Mesenchymal stem cell (in vitro differentiated cells and primary cell): Measurements from ENCODE around the gene KLHL30.

Source experiments
- DNase-seq: peaks from one replicate; pipeline ENCODE4 v3.0.0-alpha.2; 2013
- H2AFZ ChIP-seq: one replicate; pipeline ENCODE4 v1.6.1; 2013; ENCODE audit warnings: low read depth, mild to moderate bottlenecking, control low read depth, inconsistent platforms, low read length, moderate library complexity
- H2AK5ac ChIP-seq: 2 replicates; pipeline ENCODE4 v1.6.1; 2013; ENCODE audit warnings: low read length, moderate library complexity, mild to moderate bottlenecking, inconsistent platforms; ENCODE audit not compliant: severe bottlenecking
- H2BK120ac ChIP-seq: one replicate; pipeline ENCODE4 v1.6.1; 2013; ENCODE audit warnings: low read depth, mild to moderate bottlenecking, inconsistent platforms, low read length, moderate library complexity
- H2BK12ac ChIP-seq, 2 experiments: one replicate each; pipeline ENCODE4 v1.6.1; 2013; ENCODE audit warnings: inconsistent platforms in 2 of 2, low read length in 2 of 2, mild to moderate bottlenecking in 2 of 2, moderate library complexity in 2 of 2, control low read depth in 1 of 2
- H2BK15ac ChIP-seq: one replicate; pipeline ENCODE4 v1.6.1; 2013; ENCODE audit warnings: mild to moderate bottlenecking, low read depth, inconsistent platforms; ENCODE audit not compliant: poor library complexity, severe bottlenecking
- H2BK5ac ChIP-seq: 2 replicates; pipeline ENCODE4 v1.6.1; 2013; ENCODE audit warnings: low read depth, mild to moderate bottlenecking, low read length, control low read depth, inconsistent platforms; ENCODE audit not compliant: poor library complexity, severe bottlenecking
- H3K14ac ChIP-seq, 2 experiments: one replicate each; pipeline ENCODE4 v1.6.1; 2013; ENCODE audit warnings: inconsistent platforms in 2 of 2, low read length in 2 of 2, control low read depth in 1 of 2, mild to moderate bottlenecking in 1 of 2, moderate library complexity in 1 of 2
- H3K18ac ChIP-seq, 2 experiments: one replicate each; pipeline ENCODE4 v1.6.1; 2013; ENCODE audit warnings: inconsistent platforms in 2 of 2, low read length in 2 of 2, control low read depth in 1 of 2, low read depth in 1 of 2, mild to moderate bottlenecking in 1 of 2
- H3K23ac ChIP-seq, 2 experiments: one replicate each; pipeline ENCODE4 v1.6.1; 2013; ENCODE audit warnings: inconsistent platforms in 2 of 2, low read length in 2 of 2, mild to moderate bottlenecking in 2 of 2, moderate library complexity in 2 of 2, control low read depth in 1 of 2
- H3K27ac ChIP-seq: 2 replicates; pipeline ENCODE4 v1.5.1; 2013; ENCODE audit warnings: mild to moderate bottlenecking, moderate library complexity, low read length, control low read depth, inconsistent platforms; ENCODE audit not compliant: poor library complexity, severe bottlenecking
- H3K27me3 ChIP-seq, 2 experiments: 2 replicates each; pipeline versions ENCODE4 v1.6.1 to v1.7.0; 2013; ENCODE audit warnings: low read length in 2 of 2, mild to moderate bottlenecking in 2 of 2, moderate library complexity in 2 of 2, control low read depth in 1 of 2, inconsistent platforms in 1 of 2; ENCODE audit not compliant: control insufficient read depth in 1 of 2, insufficient read depth in 1 of 2
- H3K36me3 ChIP-seq, 2 experiments: 2 replicates each; pipeline versions ENCODE4 v1.6.1 to v1.7.0; 2013; ENCODE audit warnings: low read length in 2 of 2, control low read depth in 1 of 2, inconsistent platforms in 1 of 2, low read depth in 1 of 2, mild to moderate bottlenecking in 1 of 2; ENCODE audit not compliant: insufficient read depth in 2 of 2, control insufficient read depth in 1 of 2
- H3K4ac ChIP-seq, 2 experiments: one replicate each; pipeline ENCODE4 v1.6.1; 2013; ENCODE audit warnings: inconsistent platforms in 2 of 2, low read length in 2 of 2, mild to moderate bottlenecking in 2 of 2, moderate library complexity in 2 of 2, control low read depth in 1 of 2, low read depth in 1 of 2
- H3K4me1 ChIP-seq: 2 replicates; pipeline ENCODE4 v1.6.1; 2013; ENCODE audit warnings: low read depth, low read length, control low read depth; ENCODE audit not compliant: control insufficient read depth, insufficient read depth
- H3K4me2 ChIP-seq: 2 replicates; pipeline ENCODE4 v1.6.1; 2013; ENCODE audit warnings: low read length, mild to moderate bottlenecking, inconsistent platforms; ENCODE audit not compliant: poor library complexity, severe bottlenecking
- H3K4me3 ChIP-seq, 2 experiments: 2 replicates each; pipeline versions ENCODE4 v1.5.1 to v1.7.0; 2013; ENCODE audit warnings: low read length in 2 of 2, mild to moderate bottlenecking in 2 of 2, control low read depth in 1 of 2, low read depth in 1 of 2; ENCODE audit not compliant: insufficient read depth in 1 of 2
- H3K79me1 ChIP-seq: replicated peaks from 2 replicates; pipeline ENCODE4 v1.6.1; 2013; ENCODE audit warnings: mild to moderate bottlenecking, control low read depth, low read length, inconsistent platforms; ENCODE audit not compliant: poor library complexity, severe bottlenecking
- H3K9ac ChIP-seq: 2 replicates; pipeline ENCODE4 v1.7.0; 2013; ENCODE audit warnings: mild to moderate bottlenecking, low read length, moderate library complexity
- H3K9me3 ChIP-seq: 2 replicates; pipeline ENCODE4 v1.7.0; 2013; ENCODE audit warnings: mild to moderate bottlenecking, low read length; ENCODE audit not compliant: control insufficient read depth
- H4K8ac ChIP-seq: one replicate; pipeline ENCODE4 v1.6.1; 2013; ENCODE audit warnings: inconsistent platforms, mild to moderate bottlenecking, low read length, moderate library complexity
- H4K91ac ChIP-seq: one replicate; pipeline ENCODE4 v1.6.1; 2013; ENCODE audit warnings: mild to moderate bottlenecking, low read length, inconsistent platforms
- WGBS: methylation state at CpG from one replicate; pipeline ENCODE4 v1.1.7; 2013; ENCODE audit warnings: mixed read lengths; 5-methylcytosine and 5-hydroxymethylcytosine counted together

The KLHL30 gene

DNA sequence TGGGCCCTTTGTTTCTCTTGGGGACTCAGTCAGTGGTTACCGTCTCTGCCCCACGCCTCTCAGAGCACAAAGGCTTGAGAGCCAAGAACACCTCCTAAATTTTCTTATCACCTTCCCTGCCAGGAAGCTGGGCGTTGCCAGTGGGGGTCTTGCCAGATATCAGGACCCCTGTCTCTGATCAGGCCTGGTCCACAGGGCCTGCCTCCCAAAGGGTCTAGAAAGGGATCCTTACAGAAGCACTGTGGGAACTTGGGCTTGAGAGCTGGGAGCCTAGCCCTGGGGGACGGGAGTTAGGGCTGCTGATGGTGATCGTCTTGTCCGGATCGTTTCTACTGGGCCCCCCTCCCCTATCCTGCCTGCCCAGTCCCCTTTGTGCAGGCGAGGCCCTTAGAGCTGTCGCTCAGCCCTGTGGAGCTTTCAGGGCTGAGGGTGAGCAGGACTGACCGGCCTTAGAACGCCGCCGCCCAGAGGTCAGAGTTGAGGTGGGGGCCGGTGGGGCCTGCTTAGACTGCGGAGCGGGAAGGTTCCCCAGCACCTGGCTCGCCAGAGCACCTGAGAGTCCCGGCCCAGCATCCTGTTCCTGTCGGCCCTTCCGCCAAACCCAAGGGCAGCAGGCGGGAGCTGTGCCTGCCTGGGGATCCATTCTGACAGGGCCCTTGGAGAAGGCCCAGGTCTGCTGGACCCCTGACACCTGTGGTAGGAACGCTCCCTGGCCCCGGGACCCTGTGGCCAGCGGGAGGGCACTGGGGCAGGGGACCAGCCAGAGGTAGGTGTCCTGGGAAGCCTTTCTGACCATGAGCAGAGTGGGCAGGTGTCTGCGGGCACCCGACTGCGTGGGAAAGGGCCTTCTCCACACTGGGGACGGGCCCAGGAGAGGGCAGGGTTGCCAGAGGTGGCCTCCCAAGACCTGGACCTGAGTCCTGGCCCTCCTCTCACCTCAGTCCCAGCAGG lies 37.4 kb upstream of the KLHL30 start:
- no peak overlapping the region for H4K91ac ChIP-seq
- no peak overlapping the region for H3K4ac ChIP-seq
- no peak overlapping the region for H4K8ac ChIP-seq
- peaks cover 9 to 18% of the 10 kb centered on the region in 2 experiments for H3K27me3 ChIP-seq
- H3K14ac ChIP-seq: no peak overlapping the region
- no peak overlapping the region for H2BK120ac ChIP-seq
- no peak overlapping the region for H2BK15ac ChIP-seq
- H2BK5ac ChIP-seq: no peak overlapping the region
- H3K4me2 ChIP-seq: no peak overlapping the region
- H3K23ac ChIP-seq: no peak overlapping the region
- H3K36me3 ChIP-seq: peaks cover 0 to 8% of the 10 kb centered on the region in 2 experiments
- H3K79me1 ChIP-seq: no peaks in the 10 kb centered on the region
- H3K4me1 ChIP-seq: peaks cover 43% of the 10 kb centered on the region
- H3K18ac ChIP-seq: no peak overlapping the region
- no peak overlapping the region for H3K9ac ChIP-seq
- no peak for DNase-seq
- H3K4me3 ChIP-seq: no peak overlapping the region
- no peak overlapping the region for H3K27ac ChIP-seq
- WGBS: 86% methylated on average over 27 of the region's 28 CpGs
- no peak overlapping the region for H2AFZ ChIP-seq
- H2BK12ac ChIP-seq: no peak overlapping the region
- no peak overlapping the region for H2AK5ac ChIP-seq
- H3K9me3 ChIP-seq: no peaks in the 10 kb centered on the region

- WGBS: 90% methylated on average over 30 of the region's 30 CpGs
- no peak for DNase-seq
- Histone ChIP-seq H2AK5ac (no peak overlapping the region), H3K4me2 (no peak overlapping the region), H2BK120ac (no peak overlapping the region), H2BK12ac (no peak overlapping the region), H3K18ac (no peak overlapping the region), H3K4me3 (no peak overlapping the region), H2AFZ (no peak overlapping the region), H2BK15ac (no peak overlapping the region), H3K27ac (no peak overlapping the region), H3K23ac (no peak overlapping the region), H3K79me1 (no peaks in the 10 kb centered on the region), H4K8ac (no peak overlapping the region), H3K9ac (no peak overlapping the region), H3K9me3 (no peaks in the 10 kb centered on the region), H3K14ac (peak overlapping the region in 1 of 2 experiments; percentile 26), H4K91ac (no peak overlapping the region), H3K4me1 (peaks cover 38% of the 10 kb centered on the region), H3K27me3 (peaks cover 13 to 21% of the 10 kb centered on the region in 2 experiments), H3K4ac (no peak overlapping the region), H2BK5ac (no peak overlapping the region), H3K36me3 (peaks cover 0 to 8% of the 10 kb centered on the region in 2 experiments)
Observed at GRCh38 chr2:238101891-238102841, 36.3 kb upstream of the KLHL30 start.

DNA sequence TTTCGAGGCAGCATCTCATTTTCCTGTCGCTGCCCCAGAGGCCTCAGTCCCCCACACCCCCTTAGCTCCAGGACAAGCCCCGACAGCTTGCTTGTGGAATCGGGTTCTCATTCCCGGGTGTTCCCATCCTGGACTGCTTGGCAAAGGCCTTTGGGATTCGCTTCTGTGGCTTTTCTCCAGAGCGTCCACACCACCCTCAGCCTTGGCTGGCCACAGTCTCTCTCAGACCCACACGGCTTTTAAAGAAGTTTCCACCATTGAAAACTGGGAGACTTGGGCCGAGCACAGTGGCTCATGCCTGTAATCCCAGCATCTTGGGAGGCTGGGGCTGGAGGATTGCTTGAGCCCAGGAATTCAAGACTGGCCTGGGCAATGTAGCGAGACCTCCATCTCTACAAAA lies 35.6 kb upstream of the KLHL30 start:
- H3K9me3 ChIP-seq: no peaks in the 10 kb centered on the region
- WGBS: 82% methylated on average over 10 of the region's 10 CpGs
- no peak overlapping the region for H4K91ac ChIP-seq
- peaks cover 13 to 27% of the 10 kb centered on the region in 2 experiments for H3K27me3 ChIP-seq
- H3K27ac ChIP-seq: no peak overlapping the region
- H3K4me2 ChIP-seq: no peak overlapping the region
- no peak overlapping the region for H3K4ac ChIP-seq
- H2BK5ac ChIP-seq: no peak overlapping the region
- H2AFZ ChIP-seq: no peak overlapping the region
- no peak overlapping the region for H2AK5ac ChIP-seq
- no peak overlapping the region for H4K8ac ChIP-seq
- H3K14ac ChIP-seq: no peak overlapping the region
- no peak overlapping the region for H2BK12ac ChIP-seq
- no peak for DNase-seq
- H2BK15ac ChIP-seq: no peak overlapping the region
- H3K79me1 ChIP-seq: no peaks in the 10 kb centered on the region
- peaks cover 0 to 8% of the 10 kb centered on the region in 2 experiments for H3K36me3 ChIP-seq
- H3K4me1 ChIP-seq: peaks cover 36% of the 10 kb centered on the region
- no peak overlapping the region for H2BK120ac ChIP-seq
- no peak overlapping the region for H3K23ac ChIP-seq
- H3K18ac ChIP-seq: no peak overlapping the region
- H3K9ac ChIP-seq: no peak overlapping the region
- no peak overlapping the region for H3K4me3 ChIP-seq
